NCI-H1436 (cell line): ENCODE data around the gene EXOC8.
A peak's percentile ranks its signal among the peaks of the same experiment; 100 is the strongest.

Experiments
- DNase-seq: peaks from one replicate; lab custom pipeline; 2025; lab: John Stamatoyannopoulos, UW

The EXOC8 gene, protein sequence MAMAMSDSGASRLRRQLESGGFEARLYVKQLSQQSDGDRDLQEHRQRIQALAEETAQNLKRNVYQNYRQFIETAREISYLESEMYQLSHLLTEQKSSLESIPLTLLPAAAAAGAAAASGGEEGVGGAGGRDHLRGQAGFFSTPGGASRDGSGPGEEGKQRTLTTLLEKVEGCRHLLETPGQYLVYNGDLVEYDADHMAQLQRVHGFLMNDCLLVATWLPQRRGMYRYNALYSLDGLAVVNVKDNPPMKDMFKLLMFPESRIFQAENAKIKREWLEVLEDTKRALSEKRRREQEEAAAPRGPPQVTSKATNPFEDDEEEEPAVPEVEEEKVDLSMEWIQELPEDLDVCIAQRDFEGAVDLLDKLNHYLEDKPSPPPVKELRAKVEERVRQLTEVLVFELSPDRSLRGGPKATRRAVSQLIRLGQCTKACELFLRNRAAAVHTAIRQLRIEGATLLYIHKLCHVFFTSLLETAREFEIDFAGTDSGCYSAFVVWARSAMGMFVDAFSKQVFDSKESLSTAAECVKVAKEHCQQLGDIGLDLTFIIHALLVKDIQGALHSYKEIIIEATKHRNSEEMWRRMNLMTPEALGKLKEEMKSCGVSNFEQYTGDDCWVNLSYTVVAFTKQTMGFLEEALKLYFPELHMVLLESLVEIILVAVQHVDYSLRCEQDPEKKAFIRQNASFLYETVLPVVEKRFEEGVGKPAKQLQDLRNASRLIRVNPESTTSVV

DNA sequence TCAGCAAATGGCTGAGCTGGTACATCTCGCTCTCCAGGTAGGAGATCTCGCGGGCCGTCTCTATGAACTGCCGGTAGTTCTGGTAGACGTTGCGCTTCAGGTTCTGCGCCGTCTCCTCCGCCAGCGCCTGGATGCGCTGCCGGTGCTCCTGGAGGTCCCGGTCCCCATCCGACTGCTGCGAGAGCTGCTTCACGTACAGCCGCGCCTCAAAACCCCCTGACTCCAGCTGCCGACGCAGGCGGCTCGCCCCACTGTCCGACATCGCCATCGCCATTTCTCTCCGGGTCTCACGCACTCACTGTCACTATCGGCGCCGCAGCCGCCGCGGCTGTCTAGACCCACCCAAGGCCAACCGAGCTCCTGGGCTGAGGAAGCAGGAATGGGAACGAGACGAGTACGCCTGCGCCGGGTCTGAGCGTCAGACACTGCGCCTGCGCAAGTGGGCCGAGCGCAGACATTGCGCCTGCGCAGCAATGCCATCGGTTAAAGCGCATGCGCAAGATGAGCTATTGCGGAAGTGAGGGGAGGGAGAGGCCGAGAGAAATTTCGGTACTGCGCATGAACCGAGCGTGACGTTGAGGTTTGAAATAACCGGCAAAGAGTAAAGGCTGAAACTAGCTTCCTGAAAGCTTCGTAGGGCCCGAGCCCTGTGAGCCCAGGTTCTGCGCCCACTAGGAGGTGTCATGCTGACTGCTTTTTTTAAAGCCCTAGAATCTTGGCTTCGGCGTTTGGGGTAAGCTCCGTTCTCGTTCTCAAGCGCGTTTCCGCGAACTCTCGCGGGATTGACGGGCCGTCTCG is at the start of gene EXOC8:
Gene EXOC8 (minus strand): TSS at position 381 of the 798 bp plus-strand sequence. CDS start 107 bp downstream, at position 274.
- peak; percentile 99 for DNase-seq

DNA sequence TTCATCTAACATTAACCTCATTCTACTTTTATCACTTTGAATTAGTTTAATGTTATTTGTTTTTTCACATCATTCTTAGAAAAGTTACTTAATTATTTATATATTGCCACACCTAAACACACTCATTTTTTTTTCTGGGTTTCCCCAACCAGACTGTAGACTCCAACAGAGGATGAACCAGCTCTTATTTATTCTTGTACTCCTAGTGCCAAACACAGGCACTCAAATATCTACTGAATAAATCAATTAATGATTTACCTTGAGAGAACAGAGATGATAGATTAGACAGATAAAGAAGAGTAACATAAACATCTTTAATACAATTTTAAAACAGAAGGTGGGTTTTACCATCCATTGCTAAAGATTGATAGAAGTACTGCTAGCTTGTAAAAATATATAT is 48.8 kb upstream of the EXOC8 start:
- no peak for DNase-seq

DNA sequence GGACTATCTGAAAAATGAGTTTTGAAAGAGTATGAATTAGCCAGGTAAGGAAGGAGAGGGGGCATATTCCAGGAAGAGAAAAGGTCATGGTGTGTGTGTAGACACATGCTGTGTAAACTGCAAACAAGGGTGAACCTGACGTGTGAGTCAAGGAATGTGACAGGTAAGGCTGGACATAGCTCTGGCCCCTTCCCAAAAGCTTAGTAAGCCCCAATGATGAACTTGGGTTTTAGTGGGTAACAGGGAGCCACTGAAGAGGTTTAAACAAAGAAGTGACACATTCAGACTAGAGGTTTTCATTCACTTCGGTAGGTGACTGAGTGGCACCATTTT is 47.7 kb upstream of the EXOC8 start:
- no peak for DNase-seq

DNA sequence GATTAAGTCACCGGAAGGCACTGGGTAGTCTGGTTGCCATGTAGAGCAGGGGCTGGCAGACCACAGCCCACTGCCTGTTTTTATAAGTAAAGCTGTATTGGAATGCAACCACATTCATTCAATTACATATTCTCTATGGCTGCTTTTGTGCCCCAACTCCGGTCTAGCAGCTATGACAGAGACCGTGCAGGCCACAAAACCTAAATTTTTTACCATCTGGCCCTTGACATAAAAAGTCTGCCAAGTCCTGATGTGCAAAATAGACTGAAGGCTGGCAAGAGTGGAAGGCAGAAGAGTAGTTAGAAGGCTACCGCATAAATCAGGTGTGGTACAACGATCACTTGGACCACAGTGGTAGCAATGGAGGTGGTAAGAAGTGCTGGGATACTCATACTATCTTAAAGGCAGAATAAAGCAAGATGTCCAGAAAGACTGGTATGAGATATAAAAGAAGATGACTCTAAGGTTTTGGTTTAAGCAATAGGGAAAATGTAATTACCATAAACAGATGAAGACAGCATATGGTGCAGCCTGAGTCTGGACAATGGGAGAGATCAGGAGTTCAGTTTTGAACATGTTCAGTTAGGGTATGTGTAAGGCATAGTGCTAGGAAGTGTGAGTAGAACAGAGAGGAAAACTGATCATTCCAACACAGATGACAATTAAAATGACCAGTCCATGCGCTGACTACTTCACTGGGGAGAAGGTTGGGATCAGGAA is 47.2 kb upstream of the EXOC8 start:
- DNase-seq = no peak

DNA sequence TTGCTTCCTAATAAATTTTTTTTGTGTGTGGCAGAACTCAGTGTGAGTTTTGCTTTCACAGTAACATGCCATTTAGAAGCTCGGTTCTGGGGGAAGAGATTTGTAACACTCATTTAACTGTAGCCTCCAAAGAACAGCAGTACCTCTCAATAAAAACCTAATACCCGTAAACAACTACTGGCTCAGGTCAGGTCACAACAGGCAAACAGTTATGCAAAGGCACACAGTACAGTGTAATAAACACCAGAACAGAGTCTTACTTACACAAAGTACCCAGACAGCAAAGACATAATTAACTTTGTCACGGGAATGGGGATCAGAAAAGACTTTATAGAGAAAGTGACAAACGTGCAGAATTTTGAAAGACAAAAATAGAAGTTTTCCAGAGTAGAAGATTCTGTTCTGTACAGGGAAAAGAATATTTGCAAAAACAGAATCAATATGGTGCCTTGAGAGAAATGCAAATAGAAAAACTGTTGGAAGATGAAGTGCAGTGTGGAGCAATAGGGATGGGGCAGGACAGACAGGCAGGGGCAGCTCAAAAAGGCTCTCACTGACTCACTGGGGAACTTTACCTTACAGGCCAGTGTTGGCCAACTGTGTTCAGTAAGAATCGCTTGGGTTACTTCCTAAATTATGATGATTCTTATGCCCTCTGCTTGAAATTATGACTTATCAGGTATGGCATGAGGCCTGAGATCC is 45.7 kb upstream of the EXOC8 start:
- no peak for DNase-seq

DNA sequence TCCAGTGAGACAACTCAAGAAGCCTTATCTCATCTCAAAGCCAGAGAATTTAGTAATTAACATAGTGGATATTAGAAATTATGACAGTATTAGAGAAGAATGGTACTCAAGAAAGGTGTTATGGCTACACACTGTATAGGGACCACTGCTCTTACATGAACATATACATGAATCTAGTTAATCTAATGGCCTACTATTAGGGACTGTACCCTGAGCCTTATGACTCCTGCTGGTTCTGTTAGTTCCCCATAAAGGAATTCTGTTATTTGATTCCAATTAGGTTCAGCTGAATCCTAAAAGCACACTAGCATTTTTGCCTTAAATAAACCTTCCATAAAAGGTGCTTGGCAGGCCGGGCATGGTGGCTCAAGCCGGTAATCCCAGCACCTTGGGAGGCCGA is 44.8 kb upstream of the EXOC8 start:
- DNase-seq = no peak

DNA sequence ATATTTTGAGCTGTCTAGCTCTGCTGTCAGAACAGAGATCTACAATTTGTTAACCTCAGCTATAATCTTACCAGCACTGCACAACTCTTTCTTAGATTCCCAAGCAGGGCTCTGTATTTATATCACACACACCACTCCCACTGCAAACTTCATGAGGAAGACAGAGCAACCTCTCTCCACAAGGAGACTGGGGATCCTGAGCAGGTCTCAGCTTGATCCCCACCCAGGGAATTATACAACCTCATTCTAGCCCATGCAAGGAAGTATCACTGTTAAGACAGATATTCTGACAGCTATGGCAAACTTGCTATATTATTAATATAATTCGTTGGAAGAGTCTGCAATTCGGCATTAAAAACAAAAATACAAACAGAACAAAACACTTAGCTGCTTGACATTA is 44.1 kb upstream of the EXOC8 start:
- no peak for DNase-seq

DNA sequence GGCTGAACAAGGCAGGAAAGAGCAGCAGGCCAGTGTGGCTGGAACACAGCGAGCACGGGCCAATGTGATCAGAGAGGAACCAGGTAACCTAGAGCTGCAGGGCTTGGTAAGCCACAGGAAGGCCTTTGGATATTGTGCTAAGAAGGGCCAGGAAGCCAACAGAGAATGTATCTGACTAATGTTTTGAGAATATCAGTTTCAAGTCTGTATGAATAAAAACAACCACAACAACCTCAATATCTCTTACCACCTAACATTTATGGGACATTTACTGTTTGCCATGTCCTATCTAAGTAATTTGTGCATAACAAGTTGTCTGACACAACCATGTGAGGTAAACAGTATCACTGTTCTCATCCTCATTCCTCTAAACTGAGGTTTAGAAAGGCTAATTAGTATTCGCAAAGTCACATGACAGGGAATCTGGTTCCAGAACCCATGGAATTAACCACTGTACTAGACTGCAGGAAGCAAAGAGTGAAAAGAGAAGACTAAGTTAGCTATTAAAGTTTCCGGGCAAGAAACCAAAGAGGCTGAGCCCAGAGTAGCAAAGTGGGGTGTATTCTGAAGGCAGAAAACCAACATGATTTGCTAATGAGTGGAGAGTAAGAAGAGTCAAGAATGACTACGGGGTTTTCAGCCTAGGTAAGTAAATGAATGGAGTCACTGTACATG is 39.4 kb upstream of the EXOC8 start:
- DNase-seq = no peak

DNA sequence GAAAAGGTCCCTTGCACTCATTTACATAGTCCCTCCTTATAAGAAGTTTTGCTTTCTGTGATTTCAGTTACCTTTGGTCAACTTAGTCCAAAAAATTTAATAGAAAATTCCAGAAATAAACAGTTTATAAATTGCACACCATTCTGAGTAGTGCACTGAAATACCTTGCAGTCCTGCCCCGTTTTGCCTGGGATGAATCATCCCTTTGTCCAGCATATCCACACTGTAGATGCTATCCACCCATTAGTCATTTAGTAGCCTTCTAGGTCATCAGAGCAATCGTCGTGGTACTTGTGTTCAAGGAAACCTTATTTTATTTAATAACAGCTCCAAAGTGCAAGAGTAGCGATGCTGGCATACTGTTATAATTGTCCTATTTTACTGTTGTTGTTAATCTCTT is 38.4 kb upstream of the EXOC8 start:
- DNase-seq = no peak

DNA sequence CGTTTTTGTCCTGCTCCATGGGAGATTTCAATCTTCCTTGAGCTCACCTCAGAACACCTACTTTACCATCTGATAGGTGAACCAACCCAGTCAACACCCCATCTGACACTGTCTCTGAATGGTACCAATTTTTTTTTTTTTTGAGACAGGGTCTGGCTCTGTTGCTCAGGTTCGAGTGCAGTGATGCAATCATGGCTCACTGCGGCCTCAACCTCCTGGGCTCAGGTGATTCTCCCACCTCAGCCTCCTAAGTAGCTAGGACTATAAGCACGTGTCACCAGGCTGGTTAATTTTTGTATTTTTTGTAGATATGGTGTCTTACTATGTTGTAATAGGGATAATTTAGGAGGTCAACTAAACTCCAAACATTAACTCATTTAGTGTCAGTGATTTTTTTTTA is 36.7 kb upstream of the EXOC8 start:
- no peak for DNase-seq

DNA sequence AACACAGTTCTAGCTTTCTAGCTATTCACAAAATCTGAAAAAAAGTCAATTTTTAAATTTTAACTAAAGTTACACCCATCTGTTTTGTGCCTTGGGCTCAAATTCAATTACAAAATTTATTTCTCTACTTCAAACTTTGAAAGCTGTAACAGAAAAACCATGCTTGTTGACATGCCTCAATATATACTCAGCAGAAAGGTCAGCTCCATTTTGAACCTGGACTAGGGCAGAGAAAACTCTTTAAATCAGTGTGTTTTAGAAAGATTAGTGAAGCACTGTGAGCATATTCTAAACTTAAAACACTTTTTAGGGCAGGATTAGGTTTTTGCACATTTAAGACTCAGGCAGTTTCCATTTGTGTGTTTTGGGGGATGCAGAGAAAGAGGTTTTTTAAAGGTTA is 34.8 kb upstream of the EXOC8 start:
- DNase-seq = no peak

DNA sequence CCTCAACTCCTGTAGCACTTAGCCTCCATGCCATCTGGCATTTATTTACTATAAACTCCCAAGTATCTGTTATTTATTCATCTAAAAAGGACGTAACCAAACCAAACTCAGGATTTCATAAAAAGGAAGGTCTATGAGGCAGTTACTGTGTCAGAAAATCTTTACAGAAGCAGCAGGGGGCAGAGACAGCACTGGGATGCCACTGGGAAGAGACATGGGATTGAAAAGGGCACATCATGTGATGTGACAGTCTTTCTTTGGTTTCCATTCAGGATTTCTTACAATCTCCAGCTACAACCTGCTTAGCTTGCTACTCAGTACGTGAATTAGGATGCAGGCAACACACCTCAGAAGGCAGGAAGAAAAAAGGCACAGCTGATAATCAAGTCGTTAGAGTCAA is 31.6 kb upstream of the EXOC8 start:
- no peak for DNase-seq

DNA sequence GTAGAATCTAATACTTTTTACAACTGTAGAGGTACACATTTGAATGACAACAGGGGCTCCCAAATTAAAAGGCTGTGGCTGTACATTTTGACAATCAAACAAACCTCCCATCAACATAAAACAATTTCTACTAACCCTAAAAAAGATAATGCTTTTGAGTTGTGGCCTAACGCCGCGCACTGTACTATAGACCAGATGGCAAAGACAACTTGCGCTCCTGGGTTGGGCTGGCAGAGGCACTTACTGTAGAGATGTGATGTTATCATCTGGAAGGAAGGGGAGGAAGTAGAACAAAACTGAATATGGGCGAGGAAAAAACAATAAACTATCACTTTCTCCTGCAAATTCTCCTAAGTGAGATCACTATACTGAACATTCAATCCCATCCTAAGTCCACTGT is 26.5 kb upstream of the EXOC8 start:
- DNase-seq = no peak

DNA sequence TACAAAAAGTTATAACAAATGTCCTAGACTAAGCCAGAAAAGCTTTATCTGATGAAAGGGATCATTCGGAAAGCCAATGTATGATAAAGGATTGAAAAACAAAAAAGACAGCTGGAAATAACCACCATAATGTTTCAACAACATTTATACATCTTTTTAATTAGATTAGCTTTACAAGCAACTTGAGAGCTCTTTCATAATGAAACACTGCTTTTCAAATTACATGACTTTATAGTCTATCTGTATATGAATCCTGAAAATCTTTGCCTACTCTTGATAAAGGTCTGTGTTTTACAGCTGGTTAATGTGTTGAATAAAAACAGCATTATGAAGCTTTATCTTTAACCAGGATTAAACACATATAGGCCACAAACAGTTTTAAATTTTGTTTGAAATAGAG is 26.0 kb upstream of the EXOC8 start:
- no peak for DNase-seq

DNA sequence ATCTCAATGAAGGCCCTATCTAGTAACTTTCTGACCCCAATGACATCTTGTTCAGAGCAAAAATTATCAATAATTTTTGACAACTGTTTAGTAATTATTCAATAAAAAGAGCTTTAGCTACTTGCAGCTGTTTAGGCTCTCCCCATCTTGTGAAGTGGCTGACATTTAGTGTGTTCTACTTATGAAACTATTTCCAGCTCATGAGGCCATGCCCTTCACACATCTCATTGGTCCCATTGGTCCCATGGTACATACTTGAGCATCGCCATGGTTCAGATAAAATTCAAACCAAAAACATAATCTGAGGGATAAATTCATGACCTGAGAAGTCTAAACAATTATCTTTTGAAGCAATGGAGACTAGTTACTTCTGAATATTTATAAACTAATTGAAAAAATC is 24.7 kb upstream of the EXOC8 start:
- DNase-seq = no peak

DNA sequence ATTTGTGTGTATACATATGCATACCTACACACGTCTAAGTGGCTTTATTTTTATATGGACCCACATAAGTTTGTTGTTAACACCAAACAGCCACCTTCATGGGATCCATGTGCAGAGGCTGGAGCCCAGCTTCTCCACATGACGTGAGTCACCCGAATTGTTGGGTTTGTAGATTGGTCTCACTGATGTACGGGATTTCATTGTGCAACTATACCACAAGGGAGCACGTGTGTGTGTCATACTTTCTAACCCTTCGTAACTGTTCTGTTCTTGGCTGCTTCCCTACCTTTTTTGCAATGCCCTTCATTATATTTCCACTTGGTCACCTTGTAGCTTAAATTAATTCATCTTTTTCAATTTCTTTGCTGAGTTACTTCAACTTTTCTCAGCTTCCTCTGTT is 21.5 kb upstream of the EXOC8 start:
- DNase-seq = no peak

DNA sequence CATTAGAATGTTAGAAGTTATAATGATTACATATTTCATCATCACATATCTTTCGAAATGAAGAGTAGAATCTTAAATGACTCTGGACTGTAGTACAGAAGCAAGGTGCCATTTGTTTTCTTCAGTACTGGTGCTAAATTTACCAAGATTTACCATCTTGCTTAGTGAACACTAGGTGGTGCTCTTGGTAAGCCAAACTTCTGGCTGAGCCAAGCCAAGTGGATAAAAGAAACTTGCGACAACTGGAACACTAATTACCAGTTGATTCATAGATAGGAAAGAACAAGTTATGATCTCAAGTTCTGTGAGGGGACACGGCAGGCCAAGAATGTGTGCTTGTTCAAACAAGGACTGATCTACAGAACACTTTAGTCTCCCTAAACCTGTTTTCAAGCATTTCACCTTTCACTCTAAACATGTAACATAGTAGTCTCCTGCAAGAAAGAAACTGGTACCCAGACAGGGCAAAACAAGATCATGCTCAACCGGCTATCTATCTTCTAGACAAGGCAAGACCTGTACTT is 20.2 kb upstream of the EXOC8 start:
- DNase-seq = peak; percentile 60

DNA sequence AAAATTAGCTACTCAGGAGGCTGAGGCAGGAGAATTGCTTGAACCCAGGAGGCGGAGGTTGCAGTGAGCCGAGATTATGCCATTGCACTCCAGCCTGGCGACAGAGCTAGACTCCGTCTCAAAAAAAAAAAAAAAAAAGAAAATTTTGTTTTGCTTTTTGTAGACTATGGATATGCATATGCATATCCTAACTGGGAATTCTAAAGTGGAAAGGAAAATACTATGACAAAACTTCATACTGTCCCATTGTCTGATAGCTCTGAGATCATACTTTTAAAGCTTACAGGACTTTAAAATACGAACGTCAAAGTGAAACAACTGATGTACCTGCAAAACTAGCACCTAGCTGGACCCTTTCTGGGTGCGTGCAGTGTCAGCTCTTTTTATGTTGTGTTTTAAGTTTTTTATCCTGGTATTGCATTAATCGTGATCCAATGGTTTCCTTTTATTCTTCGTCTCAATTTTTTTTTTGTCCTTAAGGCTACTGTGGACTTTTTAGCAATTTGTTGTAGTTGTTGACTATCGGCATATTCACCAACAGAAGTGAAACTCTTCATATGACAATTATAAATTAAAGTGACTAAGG is 19.6 kb upstream of the EXOC8 start:
- DNase-seq = no peak

DNA sequence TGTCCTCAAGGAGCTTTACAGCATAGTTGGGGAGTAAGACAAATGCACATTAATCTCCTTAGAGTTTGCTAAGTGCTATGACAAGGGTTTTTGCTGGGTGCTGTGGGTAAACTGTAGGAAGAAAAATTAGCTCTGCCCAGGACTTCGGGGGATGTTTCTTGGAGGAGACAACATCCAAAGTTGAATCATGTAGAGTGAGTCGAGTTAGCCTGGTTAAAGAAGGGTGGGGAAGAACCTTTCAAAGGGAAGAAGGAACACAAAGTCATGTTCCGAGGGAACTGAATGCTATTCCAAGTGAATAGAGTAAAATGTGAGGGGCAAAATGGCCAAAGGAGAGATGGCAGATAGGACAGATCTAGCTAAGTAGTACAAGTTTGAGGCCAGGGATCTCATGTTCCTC is 17.5 kb upstream of the EXOC8 start:
- DNase-seq = no peak

DNA sequence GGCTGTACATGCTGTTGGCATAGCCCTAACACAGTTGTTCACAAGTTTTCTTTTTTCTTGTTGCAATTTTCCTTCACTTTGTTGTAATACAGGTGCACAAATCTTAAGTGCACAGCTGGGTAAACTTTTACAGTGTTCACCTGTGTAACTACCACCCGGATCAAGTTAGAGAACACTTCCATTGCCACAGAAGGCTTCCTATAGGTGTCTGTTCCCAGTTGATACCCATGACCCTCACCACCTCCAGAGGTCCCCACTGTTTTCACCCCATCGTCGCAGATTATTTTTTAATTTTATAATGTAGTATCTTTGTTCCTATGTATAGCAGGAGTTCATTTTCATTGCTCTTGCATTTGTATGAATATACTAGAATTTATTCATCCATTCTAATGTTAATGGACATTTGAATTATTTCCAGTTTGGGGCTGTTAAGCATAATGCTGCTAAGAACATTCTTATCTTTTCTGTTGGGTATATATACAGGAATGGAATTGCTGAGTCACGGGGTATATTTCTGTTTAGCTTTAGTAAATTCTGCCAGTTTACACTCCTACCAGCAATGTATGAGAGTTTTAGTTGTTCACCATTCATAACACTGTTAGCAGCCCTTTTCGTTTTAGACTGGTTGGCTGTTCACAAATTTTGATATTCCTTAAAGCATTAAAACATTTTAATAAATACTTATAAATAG is 16.8 kb upstream of the EXOC8 start:
- no peak for DNase-seq
